Tibial nerve (tissue), 3 donors: Measurements from ENCODE around the gene POLR3H.

Experiments used
- POLR2A ChIP-seq, 2 donors: fragments of 450-650 bp; IDR thresholded peaks; one replicate each; pipeline ENCODE4 v1.6.1; 2017; ENCODE audit warnings: antibody characterized with exemption in 2 of 2, mild to moderate bottlenecking in 2 of 2, moderate library complexity in 2 of 2
- TF ChIP-seq, protein P1 (sequence below), 5 experiments: fragments of 200-600 bp in 3 of 5; fragments of 450-650 bp in 2 of 5; sonication (generic) in 3 of 5; IDR thresholded peaks; one replicate each; pipeline ENCODE4 v1.5.1; 2016 to 2019; ENCODE audit warnings: antibody characterized with exemption in 5 of 5, mild to moderate bottlenecking in 3 of 5, moderate library complexity in 2 of 5

DNA sequence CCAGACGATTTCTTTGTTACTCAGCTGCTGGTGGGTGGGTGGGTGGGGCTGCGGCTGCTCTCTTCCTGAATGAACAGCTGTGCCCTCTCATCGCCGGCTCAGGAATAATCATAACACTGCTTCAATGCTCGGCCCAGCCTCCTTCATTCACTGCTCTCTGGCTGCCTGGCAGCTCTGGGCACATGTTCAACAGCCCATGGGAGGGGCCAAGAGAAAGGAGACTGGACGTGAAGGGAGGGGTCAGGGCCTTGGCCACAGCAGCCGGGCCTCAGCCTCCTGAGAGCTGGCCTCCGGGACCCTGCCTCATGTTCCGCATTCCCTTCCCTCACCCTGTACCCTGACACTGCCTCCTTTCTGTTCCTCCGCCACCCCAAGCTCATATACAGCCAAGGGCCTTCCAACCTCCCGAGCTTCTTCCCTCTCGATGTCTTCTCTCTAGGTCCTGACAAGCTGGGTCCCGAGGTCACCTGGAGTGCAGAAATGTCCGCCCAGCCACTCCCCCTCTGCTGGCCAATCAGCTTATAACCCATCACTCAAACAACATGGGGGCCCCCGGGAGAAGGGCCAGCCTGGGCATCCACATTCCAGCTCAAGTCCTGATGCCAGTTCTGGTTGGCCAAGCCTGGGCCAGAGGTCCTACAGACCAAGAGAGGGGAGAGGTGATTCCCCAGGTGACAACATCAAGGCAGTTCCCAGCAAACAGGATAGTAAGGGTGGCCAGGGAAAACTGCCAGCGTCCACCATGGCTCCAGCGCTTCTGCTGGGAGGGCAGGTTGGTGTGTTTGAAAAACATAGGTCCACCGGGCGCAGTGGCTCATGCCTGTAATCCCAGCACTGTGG lies 13.4 kb upstream of the POLR3H start:
- TF ChIP-seq, protein P1, sequence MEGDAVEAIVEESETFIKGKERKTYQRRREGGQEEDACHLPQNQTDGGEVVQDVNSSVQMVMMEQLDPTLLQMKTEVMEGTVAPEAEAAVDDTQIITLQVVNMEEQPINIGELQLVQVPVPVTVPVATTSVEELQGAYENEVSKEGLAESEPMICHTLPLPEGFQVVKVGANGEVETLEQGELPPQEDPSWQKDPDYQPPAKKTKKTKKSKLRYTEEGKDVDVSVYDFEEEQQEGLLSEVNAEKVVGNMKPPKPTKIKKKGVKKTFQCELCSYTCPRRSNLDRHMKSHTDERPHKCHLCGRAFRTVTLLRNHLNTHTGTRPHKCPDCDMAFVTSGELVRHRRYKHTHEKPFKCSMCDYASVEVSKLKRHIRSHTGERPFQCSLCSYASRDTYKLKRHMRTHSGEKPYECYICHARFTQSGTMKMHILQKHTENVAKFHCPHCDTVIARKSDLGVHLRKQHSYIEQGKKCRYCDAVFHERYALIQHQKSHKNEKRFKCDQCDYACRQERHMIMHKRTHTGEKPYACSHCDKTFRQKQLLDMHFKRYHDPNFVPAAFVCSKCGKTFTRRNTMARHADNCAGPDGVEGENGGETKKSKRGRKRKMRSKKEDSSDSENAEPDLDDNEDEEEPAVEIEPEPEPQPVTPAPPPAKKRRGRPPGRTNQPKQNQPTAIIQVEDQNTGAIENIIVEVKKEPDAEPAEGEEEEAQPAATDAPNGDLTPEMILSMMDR (IDR thresholded peaks at IDR 0.05), result no peak
- no peak for TF ChIP-seq POLR2A (IDR thresholded peaks at IDR 0.05)
